ENCODE results near the gene WDR73.
A peak's percentile ranks its signal among the peaks of the same experiment; 100 is the strongest.

WDR73 gene

DNA sequence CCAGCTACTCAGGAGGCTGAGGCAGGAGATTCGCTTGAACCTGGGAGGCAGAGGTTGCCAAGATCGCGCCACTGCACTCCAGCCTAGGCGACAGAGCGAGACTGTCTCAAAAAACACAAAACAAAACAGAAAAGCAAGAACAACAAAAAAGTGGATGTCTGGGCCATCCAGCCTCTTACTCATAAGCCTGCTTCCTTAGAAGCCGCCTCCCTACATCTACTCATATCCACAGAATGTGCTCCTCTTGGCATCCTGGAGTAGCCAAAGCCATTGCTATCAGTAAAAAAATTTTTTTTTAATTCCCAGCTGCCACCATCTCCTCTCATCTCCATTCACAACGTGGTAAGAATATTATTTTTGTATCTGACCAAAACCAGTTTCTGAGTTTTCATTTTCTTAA, 42.5 kb downstream of the WDR73 start:
- no peak for DNase-seq (ENCODE audit: low read depth)
- no peak overlapping the region for H3K4me3 ChIP-seq (ENCODE audit: low read depth, low read length)
- TF ChIP-seq, protein P1, sequence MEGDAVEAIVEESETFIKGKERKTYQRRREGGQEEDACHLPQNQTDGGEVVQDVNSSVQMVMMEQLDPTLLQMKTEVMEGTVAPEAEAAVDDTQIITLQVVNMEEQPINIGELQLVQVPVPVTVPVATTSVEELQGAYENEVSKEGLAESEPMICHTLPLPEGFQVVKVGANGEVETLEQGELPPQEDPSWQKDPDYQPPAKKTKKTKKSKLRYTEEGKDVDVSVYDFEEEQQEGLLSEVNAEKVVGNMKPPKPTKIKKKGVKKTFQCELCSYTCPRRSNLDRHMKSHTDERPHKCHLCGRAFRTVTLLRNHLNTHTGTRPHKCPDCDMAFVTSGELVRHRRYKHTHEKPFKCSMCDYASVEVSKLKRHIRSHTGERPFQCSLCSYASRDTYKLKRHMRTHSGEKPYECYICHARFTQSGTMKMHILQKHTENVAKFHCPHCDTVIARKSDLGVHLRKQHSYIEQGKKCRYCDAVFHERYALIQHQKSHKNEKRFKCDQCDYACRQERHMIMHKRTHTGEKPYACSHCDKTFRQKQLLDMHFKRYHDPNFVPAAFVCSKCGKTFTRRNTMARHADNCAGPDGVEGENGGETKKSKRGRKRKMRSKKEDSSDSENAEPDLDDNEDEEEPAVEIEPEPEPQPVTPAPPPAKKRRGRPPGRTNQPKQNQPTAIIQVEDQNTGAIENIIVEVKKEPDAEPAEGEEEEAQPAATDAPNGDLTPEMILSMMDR (IDR thresholded peaks at IDR 0.05; ENCODE audit: low read depth, low read length, missing control alignments), result no peak

DNA sequence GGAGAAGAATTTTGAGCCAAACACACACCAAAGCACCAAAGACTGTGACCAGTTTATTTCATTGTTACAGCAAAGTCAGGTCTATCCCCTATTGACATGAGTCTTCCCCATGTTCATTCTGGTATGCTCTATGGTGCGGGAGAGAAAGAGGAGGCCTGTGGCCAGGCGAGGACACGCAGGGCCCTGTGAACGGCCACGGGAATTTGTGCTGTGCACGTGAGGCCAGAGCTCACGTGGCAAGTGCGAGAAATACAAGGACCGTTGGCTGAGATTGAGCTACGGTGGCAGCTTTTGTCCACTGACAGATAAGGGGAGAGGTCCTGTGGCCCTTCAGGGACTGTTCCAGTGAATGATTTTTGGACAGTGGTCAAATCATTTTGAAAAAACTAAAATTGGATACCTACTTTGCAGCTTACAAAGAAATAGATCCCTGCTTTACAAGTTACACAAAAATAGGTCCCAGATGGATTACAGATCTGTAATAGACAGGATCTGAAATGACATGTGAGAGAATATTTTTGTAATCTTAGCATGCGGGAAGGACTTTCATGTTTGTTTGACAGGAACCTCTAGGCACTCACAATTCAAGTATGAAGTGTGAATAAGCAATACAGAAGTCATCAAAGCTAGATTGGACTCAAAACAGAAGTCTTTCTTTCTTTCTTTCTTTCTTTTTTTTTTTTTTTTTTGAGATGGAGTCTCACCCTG, 44.1 kb downstream of the WDR73 start:
- no peak overlapping the region for H3K4me3 ChIP-seq (ENCODE audit: low read depth, low read length)
- no peak for DNase-seq (ENCODE audit: low read depth)
- TF ChIP-seq, protein P1 (IDR thresholded peaks at IDR 0.05; ENCODE audit: low read depth, low read length, missing control alignments), result no peak

DNA sequence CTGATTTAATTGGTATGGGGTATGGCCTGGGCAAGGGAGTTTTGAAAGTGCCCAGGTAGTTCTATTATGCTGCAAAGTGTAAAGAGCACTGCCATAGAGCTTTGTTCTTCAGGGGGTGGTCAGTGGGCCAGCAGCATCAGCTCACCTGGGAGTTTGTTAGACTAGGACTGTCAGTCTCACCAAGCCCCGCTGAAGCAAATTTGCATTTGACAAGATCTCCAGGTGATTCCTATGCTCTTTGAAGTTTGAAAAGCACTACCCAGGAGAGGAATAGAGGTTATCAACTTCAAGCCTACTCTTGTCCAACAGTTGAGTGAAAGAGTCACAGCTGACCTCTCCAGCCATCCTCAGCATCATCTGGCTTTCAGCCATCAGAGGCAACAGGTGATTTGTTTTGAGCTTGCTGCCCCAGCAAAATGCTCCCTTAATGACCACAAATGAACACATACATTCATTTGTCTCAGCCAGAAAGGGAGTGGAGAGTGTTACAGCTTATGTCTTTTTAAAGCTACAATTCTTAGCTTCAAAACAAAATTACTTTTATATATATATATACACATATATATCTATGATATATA, 45.3 kb downstream of the WDR73 start:
- no peak for DNase-seq (ENCODE audit: low read depth)
- TF ChIP-seq, protein P1 (IDR thresholded peaks at IDR 0.05; ENCODE audit: low read depth, low read length, missing control alignments), result no peak

DNA sequence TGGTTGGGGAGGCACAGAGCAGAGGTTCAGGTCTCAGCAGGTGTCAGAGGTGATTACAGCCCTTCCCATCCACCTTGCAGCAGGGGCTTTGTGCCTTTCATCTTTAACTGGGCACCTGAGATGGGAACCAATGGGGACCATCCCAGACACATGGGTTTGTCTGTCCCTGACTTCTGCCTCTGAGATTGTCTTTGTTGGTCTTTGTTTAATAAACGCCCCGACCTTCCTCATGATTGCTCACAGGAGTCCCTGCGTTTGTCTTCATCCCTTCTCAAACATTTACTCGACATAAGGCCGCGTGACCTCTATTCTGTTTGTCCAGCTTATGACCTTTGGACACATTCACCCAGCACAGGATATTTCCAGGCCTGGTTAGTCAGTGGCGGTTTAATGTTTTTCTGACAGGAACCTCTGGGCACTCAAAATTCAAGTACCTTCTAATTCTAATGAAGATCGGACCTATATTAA, 47.4 kb downstream of the WDR73 start:
- TF ChIP-seq, protein P1 (IDR thresholded peaks at IDR 0.05; ENCODE audit: low read depth, low read length, missing control alignments), result no peak
- DNase-seq (ENCODE audit: low read depth), result no peak
- H3K4me3 ChIP-seq (ENCODE audit: low read depth, low read length), result no peak overlapping the region

More for the DNA sequence above, 45.3 kb downstream of the WDR73 start:
- H3K4me3 ChIP-seq (ENCODE audit: low read depth, low read length), result no peak overlapping the region

DNA sequence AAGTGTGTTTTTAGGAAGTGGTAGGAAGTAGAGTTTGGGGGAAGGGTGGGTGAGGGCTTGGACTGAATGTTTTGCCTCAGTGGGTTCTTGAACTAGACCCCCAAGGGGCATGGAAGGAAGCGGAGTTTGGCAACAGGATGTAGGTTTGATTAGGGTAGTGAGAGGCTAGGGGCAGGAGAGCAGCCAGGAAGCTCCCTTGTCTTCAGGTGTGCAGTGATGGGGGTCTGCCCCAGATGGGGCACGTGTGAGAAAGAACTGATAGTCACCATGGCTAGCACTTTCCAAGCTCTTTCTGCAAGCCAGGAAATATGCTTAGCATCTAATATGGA, 48.6 kb downstream of the WDR73 start:
- peak overlapping the region; percentile 13; the same call in 1 of the 2 replicates for H3K4me3 ChIP-seq (ENCODE audit: low read depth, low read length)
- no peak for DNase-seq (ENCODE audit: low read depth)

DNA sequence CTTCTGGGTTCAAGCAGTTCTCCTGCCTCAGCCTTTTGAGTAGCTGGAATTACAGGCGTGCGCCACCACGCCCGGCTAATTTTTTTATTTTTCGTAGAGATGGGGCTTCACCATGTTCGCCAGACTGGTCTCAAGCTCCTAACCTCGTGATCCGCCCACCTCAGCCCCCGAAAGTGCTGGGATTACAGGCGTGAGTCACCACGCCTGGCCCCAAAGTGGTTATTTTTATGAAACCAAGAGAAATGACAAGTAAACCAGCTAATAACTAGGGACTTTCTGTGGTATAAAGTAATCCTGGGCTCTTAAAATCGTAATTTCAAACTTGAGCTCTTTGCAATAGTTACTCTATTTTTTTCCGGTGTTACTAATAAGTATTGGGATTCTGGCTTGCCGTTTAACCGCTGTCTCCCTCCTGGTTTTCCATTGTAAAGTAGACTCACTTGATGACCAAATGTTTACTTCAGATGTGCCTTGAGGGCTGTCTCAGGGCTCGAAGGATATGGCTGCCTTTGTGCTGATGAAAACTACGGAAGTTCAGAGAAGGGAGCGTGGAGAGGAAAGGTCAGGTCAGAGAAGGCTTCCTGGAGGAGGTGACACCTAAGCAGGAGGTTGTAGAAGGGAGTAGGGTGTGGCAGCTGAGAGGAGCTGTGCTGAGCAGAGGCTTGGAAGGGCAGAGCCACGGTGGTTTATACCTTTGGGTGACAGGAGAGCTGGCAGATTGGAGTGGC, 49.1 kb downstream of the WDR73 start:
- no peak for DNase-seq (ENCODE audit: low read depth)
- peak overlapping the region; percentile 13; the same call in 1 of the 2 replicates for H3K4me3 ChIP-seq (ENCODE audit: low read depth, low read length)
- TF ChIP-seq, protein P1 (IDR thresholded peaks at IDR 0.05; ENCODE audit: low read depth, low read length, missing control alignments), result no peak

More for the DNA sequence above, 48.6 kb downstream of the WDR73 start:
- TF ChIP-seq, protein P1 (IDR thresholded peaks at IDR 0.05; ENCODE audit: low read depth, low read length, missing control alignments), result no peak
